D341Med (cell line): Measurements from ENCODE around the gene ADAT1.
"Not testable (repeated sequence)": the region's sequence is repeated elsewhere in the genome, so short reads cannot be mapped to it uniquely, and the experiment has no call there.

ENCODE experiments used
- DNase-seq: peaks from one replicate; pipeline ENCODE4 v3.0.0; 2012; ENCODE audit warnings: low spot score

ADAT1 gene

GRCh38 chr16:75620326-75621169, 2.5 kb downstream of the ADAT1 start:
- DNase-seq = no peak

- no peak for DNase-seq
These were observed 4.3 kb downstream of the ADAT1 start for GRCh38 chr16:75618780-75619179.

- DNase-seq = no peak
These were observed 6.0 kb downstream of the ADAT1 start for GRCh38 chr16:75617121-75617520.

- no peak for DNase-seq
These were observed 6.5 kb downstream of the ADAT1 start for GRCh38 chr16:75616521-75617010.

- no peak for DNase-seq
These were observed 7.5 kb downstream of the ADAT1 start for GRCh38 chr16:75615619-75616018.

- no peak for DNase-seq
These were observed 8.8 kb downstream of the ADAT1 start for GRCh38 chr16:75614066-75614897.

- no peak for DNase-seq
These were observed 16.6 kb downstream of the ADAT1 start for GRCh38 chr16:75606507-75606906.

GRCh38 chr16:75603241-75603640, 19.8 kb downstream of the ADAT1 start:
- no peak for DNase-seq

GRCh38 chr16:75599452-75600277, 23.4 kb downstream of the ADAT1 start:
- DNase-seq = no peak

GRCh38 chr16:75593825-75594820, 29.0 kb downstream of the ADAT1 start:
- no peak for DNase-seq

- DNase-seq = no peak
These were observed 29.8 kb downstream of the ADAT1 start for GRCh38 chr16:75593308-75593707.

DNA sequence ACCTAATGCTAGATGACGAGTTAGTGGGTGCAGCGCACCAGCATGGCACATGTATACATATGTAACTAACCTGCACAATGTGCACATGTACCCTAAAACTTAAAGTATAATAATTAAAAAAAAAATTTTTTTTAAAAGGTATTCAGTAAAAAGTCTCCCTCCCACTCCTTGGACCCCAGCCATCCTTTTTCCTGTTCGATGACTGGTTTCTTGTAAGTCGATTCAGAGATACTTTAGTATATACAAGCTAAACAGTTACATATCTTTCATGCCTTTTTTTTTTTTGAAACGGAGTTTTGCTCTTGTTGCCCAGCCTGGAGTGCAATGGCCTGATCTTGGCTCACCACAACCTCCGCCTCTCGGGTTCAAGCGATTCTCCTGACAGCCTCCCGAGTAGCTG, 31.2 kb downstream of the ADAT1 start:
- DNase-seq = not testable (repeated sequence)

- no peak for DNase-seq
These were observed 31.9 kb downstream of the ADAT1 start for GRCh38 chr16:75590920-75591843.

DNA sequence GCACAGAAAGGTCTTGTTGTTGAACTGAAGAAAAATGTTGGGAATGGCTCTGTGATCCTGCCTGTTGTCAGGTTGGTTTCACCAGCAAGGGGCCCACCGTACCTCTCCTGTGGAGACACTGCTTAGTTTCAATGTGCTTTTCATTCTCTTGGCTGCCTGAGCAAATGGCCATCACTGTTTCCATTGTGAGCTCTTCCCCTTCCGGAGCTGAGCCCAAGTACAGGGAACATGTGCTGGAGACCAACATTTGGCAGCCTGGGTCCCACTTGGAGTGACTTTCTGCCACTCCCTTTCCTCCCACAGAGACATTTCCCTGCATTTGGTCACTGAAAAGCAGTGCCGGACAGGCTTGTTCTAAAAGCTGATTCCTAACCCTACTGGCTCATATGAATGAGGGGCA, 33.8 kb downstream of the ADAT1 start:
- DNase-seq = no peak

DNA sequence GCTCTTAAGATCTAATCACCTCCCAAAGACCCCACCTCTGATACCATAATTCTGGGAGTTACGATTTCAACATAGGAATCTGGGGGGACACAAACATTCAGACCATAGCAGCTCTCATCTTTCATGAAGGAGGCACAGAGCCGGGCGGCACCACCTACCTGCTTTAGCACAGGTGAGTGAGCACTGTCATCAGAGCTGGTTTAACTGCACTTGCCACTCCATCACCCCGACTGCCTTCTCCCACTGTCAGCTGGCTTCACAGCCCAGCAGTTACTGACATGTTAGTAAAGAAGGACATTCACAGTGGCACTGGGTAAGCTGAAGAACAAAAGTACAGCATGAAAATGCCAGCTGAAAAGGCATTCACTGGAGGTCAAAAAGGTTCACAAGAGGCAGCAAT, 34.4 kb downstream of the ADAT1 start:
- DNase-seq = no peak

DNA sequence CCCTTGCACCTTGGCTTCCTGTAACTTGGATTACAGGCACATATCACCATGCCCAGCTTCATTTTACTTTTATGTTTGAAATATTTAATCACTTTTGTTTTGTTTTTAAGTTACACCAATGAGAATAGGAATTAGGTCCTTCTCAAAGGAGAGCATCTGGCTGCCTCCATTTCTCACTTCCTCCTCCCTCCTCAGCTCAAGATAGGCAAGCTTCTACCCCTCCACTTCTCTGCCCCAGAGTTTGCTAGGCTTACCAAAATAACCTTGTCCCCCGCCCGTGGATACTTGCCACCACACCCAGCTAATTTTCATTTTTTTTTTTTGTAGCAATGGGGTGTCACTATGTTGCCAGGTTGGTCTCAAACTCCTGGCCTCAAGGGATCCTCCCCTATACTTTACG, 39.0 kb downstream of the ADAT1 start:
- no peak for DNase-seq

- no peak for DNase-seq
These were observed 43.7 kb downstream of the ADAT1 start for GRCh38 chr16:75579281-75579834.

DNA sequence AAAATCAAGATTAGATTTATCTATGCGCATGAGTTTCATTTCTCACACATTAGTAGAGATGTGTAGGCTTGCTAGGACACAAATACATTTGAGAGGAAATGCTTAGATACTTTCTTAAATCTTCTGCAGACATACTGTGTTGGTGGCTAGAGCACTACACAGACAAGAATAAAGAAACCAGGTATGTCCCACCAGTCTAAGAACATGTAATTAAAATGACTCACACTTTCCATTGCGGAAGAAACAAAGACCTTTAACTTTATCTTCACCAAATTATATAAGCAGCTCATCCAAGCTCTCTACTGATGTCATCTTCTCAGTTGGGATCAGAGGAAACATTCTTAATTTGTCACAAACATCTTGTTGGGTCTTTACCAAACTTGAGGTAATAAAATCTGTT, 44.4 kb downstream of the ADAT1 start:
- no peak for DNase-seq

GRCh38 chr16:75578212-75578611, 44.9 kb downstream of the ADAT1 start:
- DNase-seq = no peak
